NAMALWA (cell line): ENCODE results near the gene TUBB1.
"Not testable (repeated sequence)": the region's sequence is repeated elsewhere in the genome, so short reads cannot be mapped to it uniquely, and the experiment has no call there.

ENCODE experiments used
- DNase-seq: peaks from one replicate; pipeline ENCODE4 v3.0.0-alpha.2; 2015; ENCODE audit warnings: low spot score

TUBB1 gene

GRCh38 chr20:59019217-59019616, at the start of gene TUBB1:
Gene TUBB1, plus strand, starts transcription at chr20:59019429. Its CDS starts 94 bp downstream, at chr20:59019523.
- no peak for DNase-seq

GRCh38 chr20:58969439-58969838, 49.8 kb upstream of the TUBB1 start:
- DNase-seq = no peak

GRCh38 chr20:58970146-58970545, 49.1 kb upstream of the TUBB1 start:
- no peak for DNase-seq

GRCh38 chr20:58971429-58971828, 47.8 kb upstream of the TUBB1 start:
- no peak for DNase-seq

- no peak for DNase-seq
Observed at GRCh38 chr20:58973179-58973578, 46.0 kb upstream of the TUBB1 start.

GRCh38 chr20:58973866-58974265, 45.4 kb upstream of the TUBB1 start:
- no peak for DNase-seq

- no peak for DNase-seq
Observed at GRCh38 chr20:58975353-58975752, 43.9 kb upstream of the TUBB1 start.

- DNase-seq = no peak
Observed at GRCh38 chr20:58976061-58976730, 43.0 kb upstream of the TUBB1 start.

- no peak for DNase-seq
Observed at GRCh38 chr20:58978351-58979190, 40.7 kb upstream of the TUBB1 start.

GRCh38 chr20:58980711-58981627, 38.3 kb upstream of the TUBB1 start, which contains the start of gene NELFCD:
Gene NELFCD, plus strand, starts transcription at chr20:58981256. Its CDS starts 54 bp downstream, at chr20:58981310.
- peak; percentile 86 for DNase-seq

- DNase-seq = peak; percentile 56
Observed at GRCh38 chr20:58981628-58982364, 37.4 kb upstream of the TUBB1 start.

- DNase-seq = peak; percentile 16
Observed at GRCh38 chr20:58982406-58983114, 36.7 kb upstream of the TUBB1 start.

GRCh38 chr20:58983115-58983468, 36.1 kb upstream of the TUBB1 start:
- not testable (repeated sequence) for DNase-seq

- no peak for DNase-seq
Observed at GRCh38 chr20:58984691-58985090, 34.5 kb upstream of the TUBB1 start.

- no peak for DNase-seq
Observed at GRCh38 chr20:58985656-58986055, 33.6 kb upstream of the TUBB1 start.

GRCh38 chr20:58986286-58986967, 32.8 kb upstream of the TUBB1 start:
- no peak for DNase-seq

- DNase-seq = no peak
Observed at GRCh38 chr20:58986968-58987517, 32.2 kb upstream of the TUBB1 start.

GRCh38 chr20:58987790-58988564, 31.3 kb upstream of the TUBB1 start:
- no peak for DNase-seq

GRCh38 chr20:58988565-58988882, 30.7 kb upstream of the TUBB1 start:
- no peak for DNase-seq
